Esophagus muscularis mucosa (tissue), 4 donors: ENCODE data around the gene CALB2.

Experiments
- CTCF ChIP-seq, 3 experiments: fragments of 200-600 bp in 2 of 3; fragments of 450-650 bp in 1 of 3; sonication (generic) in 2 of 3; IDR thresholded peaks; one replicate each; pipeline ENCODE4 v1.5.1; 2017 to 2019; ENCODE audit warnings: antibody characterized with exemption in 3 of 3, mild to moderate bottlenecking in 2 of 3, moderate library complexity in 1 of 3
- EP300 ChIP-seq: sonication (generic); formaldehyde crosslinking; IDR thresholded peaks from one replicate; pipeline ENCODE4 v1.6.1; 2017; ENCODE audit warnings: antibody characterized with exemption
- POLR2A ChIP-seq: fragments of 450-650 bp; IDR thresholded peaks from one replicate; pipeline ENCODE4 v1.6.1; 2017; ENCODE audit warnings: antibody characterized with exemption, moderate library complexity, mild to moderate bottlenecking, low read depth
- POLR2AphosphoS5 ChIP-seq, 2 donors: sonication (generic); formaldehyde crosslinking; IDR thresholded peaks; one replicate each; pipeline ENCODE4 v1.6.1; 2017; ENCODE audit warnings: antibody characterized with exemption in 2 of 2

DNA sequence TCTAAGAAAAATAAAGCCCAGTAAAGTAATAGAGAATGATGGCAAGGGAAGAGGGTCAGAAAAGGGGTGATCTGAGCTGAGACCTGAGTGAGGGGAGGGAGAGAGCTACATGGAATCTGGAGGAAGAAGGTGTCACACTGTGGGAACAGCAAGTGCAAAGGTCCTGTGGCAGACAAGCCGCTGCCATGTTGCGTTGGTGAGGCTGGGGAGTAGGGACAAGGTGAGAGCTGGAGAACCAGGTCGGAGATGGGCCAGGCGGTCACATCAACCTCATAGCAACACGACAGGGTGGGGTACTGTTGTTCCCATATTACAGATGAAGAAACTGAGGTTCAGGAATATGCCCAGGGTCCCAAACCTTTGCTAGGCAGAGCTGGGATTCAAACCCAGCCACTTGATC lies 16.6 kb upstream of the CALB2 start:
- no peak for TF ChIP-seq CTCF (IDR thresholded peaks at IDR 0.05)
- TF ChIP-seq POLR2A: no peak
- no peak for TF ChIP-seq POLR2AphosphoS5 (IDR thresholded peaks at IDR 0.05)
- TF ChIP-seq EP300: no peak
